ENCODE data around the gene APH1A.
"Not testable (repeated sequence)": the region's sequence is repeated elsewhere in the genome, so short reads cannot be mapped to it uniquely, and the experiment has no call there.

The APH1A gene

DNA sequence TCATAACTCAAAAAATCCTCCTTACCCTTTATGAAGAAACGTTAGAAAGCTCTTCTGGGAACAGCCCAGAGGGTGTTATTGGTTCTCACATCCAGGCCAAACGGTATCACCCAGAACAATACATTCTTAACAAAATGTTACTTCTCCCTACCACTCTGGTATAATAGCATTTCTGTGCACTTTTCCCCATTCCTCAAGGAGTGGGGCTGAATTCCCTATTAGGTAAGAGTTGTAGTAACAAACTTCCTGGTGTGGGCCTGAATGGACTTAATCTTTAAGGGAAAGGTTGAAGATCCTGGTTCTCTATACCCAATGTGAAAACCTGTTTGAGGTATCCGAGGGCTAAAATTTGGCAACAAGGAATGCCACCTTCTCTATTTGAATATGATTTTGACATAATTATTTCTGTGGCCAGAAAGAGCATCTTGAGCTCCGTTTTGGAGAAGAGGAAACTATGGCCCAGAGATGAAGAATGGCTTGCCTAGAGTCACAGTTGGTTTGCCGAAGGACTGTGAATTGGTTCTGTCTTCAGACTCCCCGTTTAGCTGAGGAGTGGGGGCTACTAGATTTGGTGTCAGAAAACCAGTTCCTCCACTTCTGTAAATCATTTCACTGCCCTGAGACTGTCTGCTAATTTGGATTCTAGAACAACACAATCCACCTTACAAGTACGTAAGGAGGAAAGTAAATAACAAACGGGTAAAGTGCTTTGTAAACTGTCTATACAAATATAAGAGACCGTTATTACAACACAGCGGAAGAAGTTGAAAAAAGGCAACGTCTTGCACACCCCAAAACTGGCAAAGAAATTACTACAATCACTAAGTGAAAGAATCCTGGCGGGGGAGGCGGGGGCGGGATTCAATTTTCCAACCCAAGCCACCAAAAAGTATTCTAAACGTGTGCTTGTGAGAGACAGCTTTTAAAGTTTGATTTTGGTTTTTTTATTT is 35.2 kb downstream of the APH1A start:
- DNase-seq (ENCODE audit: low read depth, low spot score): no peak

DNA sequence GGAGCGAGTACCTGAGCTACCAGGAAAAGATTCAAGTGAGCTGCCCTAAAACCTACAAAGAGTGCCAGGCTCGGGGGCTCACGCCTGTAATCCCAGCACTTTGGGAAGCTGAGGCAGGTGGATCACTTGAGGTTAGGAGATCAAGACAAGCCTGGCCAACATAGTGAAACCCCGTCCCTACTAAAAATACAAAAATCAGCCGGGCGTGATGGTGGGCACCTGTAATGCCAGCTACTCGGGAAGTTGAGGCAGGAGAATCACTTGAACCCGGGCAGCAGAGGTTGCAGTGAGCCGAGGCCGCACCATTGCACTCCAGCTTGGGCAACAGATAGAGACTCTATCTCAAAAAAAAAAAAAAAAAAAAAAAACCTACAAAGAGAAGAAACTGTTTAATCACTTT is 35.9 kb downstream of the APH1A start:
- not testable (repeated sequence) for DNase-seq (ENCODE audit: low read depth, low spot score)

DNA sequence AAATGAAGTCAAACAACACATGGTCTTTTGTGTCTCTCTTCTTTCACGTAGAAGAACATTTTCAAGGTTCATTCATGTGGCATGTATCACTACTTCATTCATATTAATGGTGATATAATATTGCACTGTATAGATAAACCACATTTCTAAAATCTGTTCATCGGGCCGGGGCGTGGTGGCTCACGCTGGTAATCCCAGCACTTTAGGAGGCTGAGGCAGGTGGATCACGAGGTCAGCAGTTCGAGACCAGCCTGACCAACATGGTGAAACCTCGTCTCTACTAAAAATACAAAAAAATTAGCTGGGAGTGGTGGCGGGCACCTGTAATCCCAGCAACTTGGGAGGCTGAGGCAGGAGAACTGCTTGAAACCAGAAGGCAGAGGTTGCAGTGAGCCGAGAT is 40.6 kb downstream of the APH1A start:
- DNase-seq (ENCODE audit: low read depth, low spot score): not testable (repeated sequence)

DNA sequence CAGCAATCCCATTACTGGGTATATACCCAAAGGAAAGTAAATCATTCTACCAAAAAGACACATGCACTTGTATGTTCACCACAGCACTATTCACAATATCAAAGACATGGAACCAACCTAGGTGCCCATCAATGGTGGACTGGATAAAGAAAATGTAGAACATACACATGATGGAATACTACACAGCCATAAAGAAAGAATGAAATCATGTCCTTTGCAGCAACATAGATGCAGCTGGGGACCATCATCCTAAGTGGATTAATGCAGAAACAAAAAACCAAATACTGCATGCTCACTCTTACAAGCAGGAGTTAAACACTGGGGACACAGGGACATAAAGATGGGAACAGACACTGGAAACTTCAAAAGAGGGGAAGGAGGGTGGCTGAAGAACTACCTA is 41.6 kb downstream of the APH1A start:
- no peak for DNase-seq (ENCODE audit: low read depth, low spot score)

DNA sequence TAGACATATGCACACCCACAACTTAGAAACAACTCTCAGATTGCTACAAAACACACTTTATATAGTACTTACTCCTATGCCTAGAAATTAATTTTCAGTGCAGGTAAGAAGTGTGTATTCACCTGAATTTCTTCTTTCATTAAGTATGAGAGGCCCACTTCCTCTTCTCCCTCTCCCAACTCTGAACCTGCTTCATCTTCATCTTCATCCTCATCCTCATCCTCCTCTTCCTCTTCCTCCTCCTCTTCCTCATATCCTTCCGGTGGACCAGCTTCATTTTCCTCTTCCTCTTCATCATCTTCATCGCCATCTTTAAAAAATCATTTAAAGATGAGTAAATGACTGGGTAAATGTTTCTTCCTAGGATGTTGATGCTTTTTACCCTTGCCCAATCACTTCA is 42.3 kb downstream of the APH1A start:
- DNase-seq (ENCODE audit: low read depth, low spot score): no peak

- no peak for DNase-seq (ENCODE audit: low read depth, low spot score)
Measured at GRCh38 chr1:150225546-150225945, 43.3 kb downstream of the APH1A start.

DNA sequence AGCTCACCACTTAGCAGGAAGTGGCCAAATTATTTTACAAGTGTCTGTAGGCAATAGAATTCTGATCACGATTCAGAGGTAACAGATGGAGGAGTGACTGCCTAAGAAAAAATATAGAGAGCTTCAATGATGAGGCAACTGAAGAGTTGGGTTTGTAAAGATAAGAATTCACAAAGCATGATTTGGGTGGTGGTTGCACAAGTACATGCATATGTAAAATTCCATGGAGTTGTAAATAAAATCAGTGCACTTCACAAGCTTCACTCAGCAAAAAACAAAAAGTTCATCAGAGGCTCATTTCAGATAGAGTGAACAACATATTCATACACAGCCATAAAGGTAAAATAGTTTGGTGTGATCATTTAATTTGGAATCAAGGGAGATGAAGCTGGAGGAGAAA is 43.8 kb downstream of the APH1A start:
- no peak for DNase-seq (ENCODE audit: low read depth, low spot score)

- DNase-seq (ENCODE audit: low read depth, low spot score): no peak
Measured at GRCh38 chr1:150221552-150221951, 47.3 kb downstream of the APH1A start.

GRCh38 chr1:150215855-150216254 is 53.0 kb downstream of the APH1A start:
- not testable (repeated sequence) for DNase-seq (ENCODE audit: low read depth, low spot score)
